MM.1S (cell line): ENCODE data around the gene WDR70.

ENCODE experiments used
- DNase-seq: peaks from one replicate; pipeline ENCODE4 v3.0.0-alpha.2; 2015
- H2AFZ ChIP-seq: fragments of 300-600 bp; sonication (generic); 2 replicates; pipeline ENCODE4 v1.6.0; 2016; ENCODE audit warnings: antibody characterized with exemption, low read length
- H3F3A ChIP-seq: fragments of 300-600 bp; sonication (generic); 2 replicates; pipeline ENCODE4 v1.6.1; 2016; ENCODE audit warnings: mild to moderate bottlenecking, antibody characterized with exemption, low read length, moderate library complexity, mixed read lengths; ENCODE audit not compliant: insufficient read depth
- H3K27ac ChIP-seq: fragments of 300-600 bp; sonication (generic); 2 replicates; pipeline ENCODE4 v1.5.1; 2016; ENCODE audit warnings: mild to moderate bottlenecking, low read length
- H3K27me3 ChIP-seq: fragments of 300-600 bp; sonication (generic); replicated peaks from 2 replicates; pipeline ENCODE4 v1.6.0; 2016; ENCODE audit warnings: low read length; ENCODE audit not compliant: insufficient read depth
- H3K36me3 ChIP-seq: fragments of 300-600 bp; sonication (generic); replicated peaks from 2 replicates; pipeline ENCODE4 v1.6.1; 2016; ENCODE audit warnings: mild to moderate bottlenecking, low read length, mixed read lengths; ENCODE audit not compliant: insufficient read depth
- H3K4me1 ChIP-seq: fragments of 300-600 bp; sonication (generic); 2 replicates; pipeline ENCODE4 v1.6.1; 2016; ENCODE audit warnings: low read length, mixed read lengths
- H3K4me2 ChIP-seq: fragments of 300-600 bp; sonication (generic); 2 replicates; pipeline ENCODE4 v1.6.0; 2016; ENCODE audit warnings: low read depth, low read length
- H3K4me3 ChIP-seq: fragments of 300-600 bp; sonication (generic); 2 replicates; pipeline ENCODE4 v1.5.1; 2016; ENCODE audit warnings: low read length, mixed read lengths
- H3K79me2 ChIP-seq: fragments of 300-600 bp; sonication (generic); 2 replicates; pipeline ENCODE4 v1.6.1; 2016; ENCODE audit warnings: mixed run types, low read length, mixed read lengths
- H3K9ac ChIP-seq: fragments of 300-600 bp; sonication (generic); 2 replicates; pipeline ENCODE4 v1.6.1; 2016; ENCODE audit warnings: low read length, mixed read lengths
- H3K9me2 ChIP-seq: fragments of 300-600 bp; sonication (generic); replicated peaks from 2 replicates; pipeline ENCODE4 v1.6.1; 2016; ENCODE audit warnings: mild to moderate bottlenecking, low read length, mixed read lengths; ENCODE audit not compliant: insufficient read depth
- H3K9me3 ChIP-seq: fragments of 300-600 bp; sonication (generic); replicated peaks from 2 replicates; pipeline ENCODE4 v1.6.1; 2016; ENCODE audit warnings: mild to moderate bottlenecking, low read length, mixed read lengths; ENCODE audit not compliant: insufficient read depth
- H4K20me1 ChIP-seq: fragments of 300-600 bp; sonication (generic); 2 replicates; pipeline ENCODE4 v1.6.1; 2016; ENCODE audit warnings: mild to moderate bottlenecking, low read length, moderate library complexity, mixed read lengths; ENCODE audit not compliant: insufficient read depth
- EZH2 ChIP-seq: fragments of 300-600 bp; sonication (generic); optimal IDR thresholded peaks from 2 replicates; pipeline ENCODE3; 2017; ENCODE audit warnings: low read depth, mild to moderate bottlenecking, antibody characterized with exemption, low read length, mixed read lengths
- EZH2phosphoT487 ChIP-seq: fragments of 300-600 bp; sonication (generic); IDR thresholded peaks from 2 replicates; pipeline ENCODE4 v1.6.1; 2018; ENCODE audit warnings: antibody characterized with exemption, low read length
- TF ChIP-seq, protein P1 (sequence below): fragments of 300-600 bp; sonication (generic); IDR thresholded peaks from 2 replicates; pipeline ENCODE4 v1.5.1; 2016; ENCODE audit warnings: antibody characterized with exemption, low read length, mixed read lengths

WDR70 gene

GRCh38 chr5:37767251-37767650 lies 388.1 kb downstream of the WDR70 start:
- no peak overlapping the region for H3K27ac ChIP-seq
- no peak for DNase-seq
- no peaks in the 10 kb centered on the region for H3K4me1 ChIP-seq
- no peak overlapping the region for H3K9ac ChIP-seq
- no peak overlapping the region for H2AFZ ChIP-seq
- H3K27me3 ChIP-seq, result no peaks in the 10 kb centered on the region
- H4K20me1 ChIP-seq, result no peaks in the 10 kb centered on the region
- H3K36me3 ChIP-seq, result no peaks in the 10 kb centered on the region
- TF ChIP-seq EZH2 (no peak), EZH2phosphoT487 (no peak)
- TF ChIP-seq, protein P1, sequence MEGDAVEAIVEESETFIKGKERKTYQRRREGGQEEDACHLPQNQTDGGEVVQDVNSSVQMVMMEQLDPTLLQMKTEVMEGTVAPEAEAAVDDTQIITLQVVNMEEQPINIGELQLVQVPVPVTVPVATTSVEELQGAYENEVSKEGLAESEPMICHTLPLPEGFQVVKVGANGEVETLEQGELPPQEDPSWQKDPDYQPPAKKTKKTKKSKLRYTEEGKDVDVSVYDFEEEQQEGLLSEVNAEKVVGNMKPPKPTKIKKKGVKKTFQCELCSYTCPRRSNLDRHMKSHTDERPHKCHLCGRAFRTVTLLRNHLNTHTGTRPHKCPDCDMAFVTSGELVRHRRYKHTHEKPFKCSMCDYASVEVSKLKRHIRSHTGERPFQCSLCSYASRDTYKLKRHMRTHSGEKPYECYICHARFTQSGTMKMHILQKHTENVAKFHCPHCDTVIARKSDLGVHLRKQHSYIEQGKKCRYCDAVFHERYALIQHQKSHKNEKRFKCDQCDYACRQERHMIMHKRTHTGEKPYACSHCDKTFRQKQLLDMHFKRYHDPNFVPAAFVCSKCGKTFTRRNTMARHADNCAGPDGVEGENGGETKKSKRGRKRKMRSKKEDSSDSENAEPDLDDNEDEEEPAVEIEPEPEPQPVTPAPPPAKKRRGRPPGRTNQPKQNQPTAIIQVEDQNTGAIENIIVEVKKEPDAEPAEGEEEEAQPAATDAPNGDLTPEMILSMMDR, result no peak
- H3K79me2 ChIP-seq, result no peaks in the 10 kb centered on the region
- H3K9me2 ChIP-seq, result no peaks in the 10 kb centered on the region
- no peak overlapping the region for H3K4me2 ChIP-seq
- no peaks in the 10 kb centered on the region for H3K9me3 ChIP-seq
- H3F3A ChIP-seq, result no peaks in the 10 kb centered on the region
- H3K4me3 ChIP-seq, result no peak overlapping the region

GRCh38 chr5:37767961-37768360 lies 388.8 kb downstream of the WDR70 start:
- H4K20me1 ChIP-seq, result no peaks in the 10 kb centered on the region
- H3K36me3 ChIP-seq, result no peaks in the 10 kb centered on the region
- H3F3A ChIP-seq, result no peaks in the 10 kb centered on the region
- no peak overlapping the region for H2AFZ ChIP-seq
- no peaks in the 10 kb centered on the region for H3K9me2 ChIP-seq
- no peak for TF ChIP-seq EZH2phosphoT487
- TF ChIP-seq, protein P1, result no peak
- TF ChIP-seq EZH2, result no peak
- H3K9me3 ChIP-seq, result no peaks in the 10 kb centered on the region
- H3K27ac ChIP-seq, result no peak overlapping the region
- DNase-seq, result no peak
- H3K9ac ChIP-seq, result no peak overlapping the region
- H3K4me2 ChIP-seq, result no peak overlapping the region
- H3K4me1 ChIP-seq, result no peaks in the 10 kb centered on the region
- H3K27me3 ChIP-seq, result no peaks in the 10 kb centered on the region
- no peaks in the 10 kb centered on the region for H3K79me2 ChIP-seq
- H3K4me3 ChIP-seq, result no peak overlapping the region

- no peak for DNase-seq
- Histone ChIP-seq H3K9me2 (no peaks in the 10 kb centered on the region), H3K27me3 (no peaks in the 10 kb centered on the region), H3F3A (no peaks in the 10 kb centered on the region), H3K4me2 (no peak overlapping the region), H4K20me1 (no peaks in the 10 kb centered on the region), H3K4me1 (no peaks in the 10 kb centered on the region), H3K36me3 (no peaks in the 10 kb centered on the region), H3K79me2 (no peaks in the 10 kb centered on the region), H3K27ac (no peak overlapping the region), H3K4me3 (no peak overlapping the region), H3K9ac (no peak overlapping the region), H2AFZ (no peak overlapping the region), H3K9me3 (no peaks in the 10 kb centered on the region)
- TF ChIP-seq EZH2phosphoT487 (no peak), EZH2 (no peak)
- TF ChIP-seq, protein P1, result no peak
Observed at GRCh38 chr5:37768371-37768770, 389.3 kb downstream of the WDR70 start.
